SK-N-SH (cell line): Measurements from ENCODE around the gene NKIRAS1. TPM values are rescaled to one million over a fixed set of nuclear protein-coding genes. Genes with fewer than 3 reads are reported as not detected.

Source experiments
- CTCF ChIA-PET: fragments of 300-600, 350-600 bp; formaldehyde crosslinking; extraction: SDS; loops from one replicate; lab custom pipeline; 2021; lab: Yijun Ruan, JAX
- POLR2A ChIA-PET: fragments of 350-600 bp; sonication (Branson Sonifier 250); formaldehyde crosslinking; extraction: SDS; loops from one replicate; lab custom pipeline; 2020; ENCODE audit warnings: antibody characterized with exemption, inconsistent platforms; lab: Yijun Ruan, JAX
- DNase-seq: peaks from one replicate; pipeline ENCODE4 v3.0.0; 2012
- H2AFZ ChIP-seq: fragments of 200-600 bp; sonication (generic); 2 replicates; pipeline ENCODE4 v1.8.1; 2016; ENCODE audit warnings: antibody characterized with exemption, mild to moderate bottlenecking, low read depth
- H3F3A ChIP-seq: fragments of 200-600 bp; sonication (generic); replicated peaks from 2 replicates; pipeline ENCODE3; 2016; ENCODE audit warnings: antibody characterized with exemption, mild to moderate bottlenecking; ENCODE audit not compliant: insufficient read depth
- H3K27ac ChIP-seq, 2 experiments: fragments of 200-500 bp in 1 of 2; fragments of 200-600 bp in 1 of 2; sonication (Bioruptor generic) in 1 of 2; sonication (generic), shearing (Covaris generic) in 1 of 2; 2 replicates each; pipeline versions ENCODE4 v1.5.1 to v1.6.1; 2014 to 2016; ENCODE audit warnings: low read depth in 2 of 2, inconsistent platforms in 1 of 2, low read length in 1 of 2, mild to moderate bottlenecking in 1 of 2, mixed read lengths in 1 of 2
- H3K27me3 ChIP-seq: fragments of 200-600 bp; sonication (generic), shearing (Covaris generic); 2 replicates; pipeline ENCODE4 v1.6.1; 2016; ENCODE audit warnings: mixed run types; ENCODE audit not compliant: insufficient read depth
- H3K36me3 ChIP-seq, 2 experiments: fragments of 200-500 bp in 1 of 2; fragments of 200-600 bp in 1 of 2; sonication (Bioruptor generic) in 1 of 2; sonication (generic) in 1 of 2; replicated peaks in 1 of 2; 2 replicates each; pipeline versions ENCODE3 to v1.5.1; 2014 to 2016; ENCODE audit warnings: low read length in 1 of 2, mild to moderate bottlenecking in 1 of 2; ENCODE audit not compliant: insufficient read depth in 2 of 2, control insufficient read depth in 1 of 2
- H3K4me1 ChIP-seq, 2 experiments: fragments of 200-500 bp in 1 of 2; fragments of 200-600 bp in 1 of 2; sonication (Bioruptor generic) in 1 of 2; sonication (generic), shearing (Covaris generic) in 1 of 2; 2 replicates each; pipeline versions ENCODE4 v1.5.1 to v1.6.1; 2014 to 2016; ENCODE audit warnings: low read depth in 1 of 2, low read length in 1 of 2, mixed run types in 1 of 2; ENCODE audit not compliant: insufficient read depth in 2 of 2, control insufficient read depth in 1 of 2
- H3K4me2 ChIP-seq: fragments of 200-600 bp; sonication (generic), shearing (Covaris generic); 2 replicates; pipeline ENCODE4 v1.6.1; 2017; ENCODE audit warnings: mixed run types
- H3K4me3 ChIP-seq, 2 experiments: fragments of 200-500 bp in 1 of 2; fragments of 200-600 bp in 1 of 2; sonication (Bioruptor generic) in 1 of 2; sonication (generic), shearing (Covaris generic) in 1 of 2; 2 replicates each; pipeline versions ENCODE4 v1.5.1 to v1.8.1; 2014 to 2016; ENCODE audit warnings: low read depth in 2 of 2, inconsistent platforms in 1 of 2, low read length in 1 of 2, mild to moderate bottlenecking in 1 of 2, mixed read lengths in 1 of 2, moderate library complexity in 1 of 2
- H3K79me2 ChIP-seq: fragments of 200-600 bp; sonication (generic); 2 replicates; pipeline ENCODE4 v1.8.1; 2017; ENCODE audit warnings: mild to moderate bottlenecking; ENCODE audit not compliant: insufficient read depth
- H3K9ac ChIP-seq: fragments of 200-600 bp; sonication (generic); 2 replicates; pipeline ENCODE4 v1.6.1; 2017; ENCODE audit warnings: mixed run types
- H3K9me2 ChIP-seq: fragments of 200-600 bp; sonication (generic); 2 replicates; pipeline ENCODE4 v1.6.1; 2017; ENCODE audit warnings: mixed run types
- H3K9me3 ChIP-seq: fragments of 200-600 bp; sonication (generic); 2 replicates; pipeline ENCODE4 v1.6.1; 2017; ENCODE audit warnings: mixed run types, mild to moderate bottlenecking, moderate library complexity
- H4K20me1 ChIP-seq: fragments of 200-600 bp; sonication (generic); 2 replicates; pipeline ENCODE4 v1.6.1; 2017; ENCODE audit warnings: mild to moderate bottlenecking, mixed run types; ENCODE audit not compliant: insufficient read depth
- CHD2 ChIP-seq: fragments of 150-350 bp; IDR thresholded peaks from 2 replicates; pipeline ENCODE4 v1.6.1; 2018; ENCODE audit warnings: low read length; ENCODE audit not compliant: partially characterized antibody
- FOSL2 ChIP-seq: IDR thresholded peaks from 2 replicates; pipeline ENCODE4 v1.4.0; 2012; ENCODE audit warnings: low read depth, mild to moderate bottlenecking, moderate library complexity, borderline replicate concordance
- FOXJ3 ChIP-seq: sonication (generic); formaldehyde crosslinking; IDR thresholded peaks from 2 replicates; pipeline ENCODE4 v1.5.1; 2020; ENCODE audit warnings: mild to moderate bottlenecking, missing genetic modification reagents
- FOXM1 ChIP-seq: IDR thresholded peaks from 2 replicates; pipeline ENCODE4 v1.4.0; 2012; ENCODE audit warnings: low read depth, mild to moderate bottlenecking
- GABPA ChIP-seq: IDR thresholded peaks from 2 replicates; pipeline ENCODE4 v1.4.0; 2012; ENCODE audit warnings: low read depth, mild to moderate bottlenecking
- GATA2 ChIP-seq: sonication (generic); formaldehyde crosslinking; IDR thresholded peaks from 2 replicates; pipeline ENCODE4 v1.5.0; 2020; ENCODE audit warnings: mild to moderate bottlenecking, missing genetic modification reagents
- JUND ChIP-seq: IDR thresholded peaks from 2 replicates; pipeline ENCODE4 v1.4.0; 2012
- NFIC ChIP-seq: IDR thresholded peaks from 2 replicates; pipeline ENCODE4 v1.4.0; 2012; ENCODE audit warnings: borderline replicate concordance
- NRF1 ChIP-seq: IDR thresholded peaks from 2 replicates; pipeline ENCODE4 v1.6.1; 2012; ENCODE audit warnings: low read depth, mild to moderate bottlenecking, low read length
- POLR2AphosphoS5 ChIP-seq: IDR thresholded peaks from 2 replicates; pipeline ENCODE4 v1.6.1; 2012; ENCODE audit warnings: low read depth, low read length
- RCOR1 ChIP-seq: fragments of 150-350 bp; IDR thresholded peaks from 2 replicates; pipeline ENCODE4 v1.6.1; 2017; ENCODE audit warnings: antibody characterized with exemption, low read length
- RFX5 ChIP-seq: IDR thresholded peaks from 2 replicates; pipeline ENCODE4 v1.6.1; 2012; ENCODE audit warnings: mild to moderate bottlenecking, improper control_type of control experiment, low read length
- RXRA ChIP-seq: IDR thresholded peaks from 2 replicates; pipeline ENCODE4 v1.4.0; 2012; ENCODE audit warnings: low read depth, mild to moderate bottlenecking, borderline replicate concordance
- SIN3A ChIP-seq: IDR thresholded peaks from 2 replicates; pipeline ENCODE4 v1.6.1; 2012; ENCODE audit warnings: low read depth, mild to moderate bottlenecking, low read length, moderate library complexity, borderline replicate concordance
- TAF1 ChIP-seq: IDR thresholded peaks from 2 replicates; pipeline ENCODE4 v1.6.1; 2012; ENCODE audit warnings: low read depth, mild to moderate bottlenecking, low read length, moderate library complexity, borderline replicate concordance
- TCF12 ChIP-seq: IDR thresholded peaks from 2 replicates; pipeline ENCODE4 v1.4.0; 2012
- TEAD4 ChIP-seq: IDR thresholded peaks from 2 replicates; pipeline ENCODE4 v1.4.0; 2012; ENCODE audit warnings: mild to moderate bottlenecking, borderline replicate concordance; ENCODE audit not compliant: insufficient read depth
- polyA plus RNA-seq, 3 experiments: library from polyadenylated mRNA; depleted of rRNA; stranded (reverse); fragments of >200 nt; gene quantifications; 2 replicates each; pipeline ENCODE4 v1.2.3, GENCODE V29; 2012
- TF ChIP-seq, protein P1 (sequence below): fragments of 150-350 bp; IDR thresholded peaks from 2 replicates; pipeline ENCODE4 v1.6.1; 2017; ENCODE audit warnings: antibody characterized with exemption, low read length, low read depth, borderline replicate concordance
- TF ChIP-seq, protein P2 (sequence below): IDR thresholded peaks from 2 replicates; pipeline ENCODE4 v1.4.0; 2012; ENCODE audit warnings: low read depth, borderline replicate concordance
- TF ChIP-seq, protein P3 (sequence below): IDR thresholded peaks from 2 replicates; pipeline ENCODE4 v1.6.1; 2012; ENCODE audit warnings: mild to moderate bottlenecking, low read depth, low read length, moderate library complexity
- TF ChIP-seq, protein P4 (sequence below): IDR thresholded peaks from 2 replicates; pipeline ENCODE4 v1.4.0; 2012; ENCODE audit warnings: low read depth, borderline replicate concordance

Gene NKIRAS1
- polyA plus RNA-seq, 1 of the 3 experiments (the other 2 are of a cell fraction): 8.1 TPM

DNA sequence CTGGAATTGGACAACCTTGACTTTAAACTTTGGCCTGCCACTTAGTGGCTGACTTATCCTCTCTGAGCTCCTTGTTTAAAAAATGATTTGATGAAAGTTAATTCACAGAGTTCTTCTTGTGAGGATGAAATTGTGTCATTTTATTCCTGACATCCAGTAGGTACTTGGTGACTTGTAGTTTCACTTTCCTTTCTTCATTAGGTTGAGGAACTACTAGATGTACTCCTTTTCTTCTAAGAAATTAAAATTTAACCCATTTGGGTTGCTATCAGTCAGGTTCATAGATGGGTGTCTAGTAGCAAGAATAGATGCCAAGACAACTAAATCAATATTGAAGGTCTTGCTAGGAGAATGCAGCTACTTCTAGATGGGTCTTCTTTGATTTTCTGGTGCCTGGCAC is 33.5 kb upstream of the NKIRAS1 start:
- Histone ChIP-seq H3K9me2 (no peaks in the 10 kb centered on the region), H3K9me3 (no peaks in the 10 kb centered on the region), H4K20me1 (peaks cover 92% of the 10 kb centered on the region), H3F3A (peaks cover 11% of the 10 kb centered on the region), H3K36me3 (peaks cover 4 to 20% of the 10 kb centered on the region in 2 experiments), H3K79me2 (peaks cover 94% of the 10 kb centered on the region), H3K4me3 (no peak overlapping the region), H3K4me2 (peak overlapping the region; percentile 52), H3K4me1 (peaks cover 16 to 40% of the 10 kb centered on the region in 2 experiments), H3K9ac (no peak overlapping the region), H2AFZ (no peak overlapping the region), H3K27ac (peak overlapping the region in 1 of 2 experiments; percentile 18; a peak in 2 of 4 replicates), H3K27me3 (no peaks in the 10 kb centered on the region)
- CTCF ChIA-PET: interaction anchor here (2.7 kb wide), 1 partner anchor 11 kb away, joined by 8 read pairs; no protein-coding TSS in a partner anchor
- POLR2A ChIA-PET: interaction anchor here (0.7 kb wide), 1 partner anchor 42 kb away, joined by 3 read pairs; no protein-coding TSS in a partner anchor
- DNase-seq: no peak
- TF ChIP-seq RFX5 (no peak), SIN3A (no peak), FOXM1 (no peak), GABPA (no peak), TCF12 (no peak), JUND (no peak), TAF1 (no peak), NFIC (no peak), FOSL2 (no peak)
- TF ChIP-seq, protein P1, sequence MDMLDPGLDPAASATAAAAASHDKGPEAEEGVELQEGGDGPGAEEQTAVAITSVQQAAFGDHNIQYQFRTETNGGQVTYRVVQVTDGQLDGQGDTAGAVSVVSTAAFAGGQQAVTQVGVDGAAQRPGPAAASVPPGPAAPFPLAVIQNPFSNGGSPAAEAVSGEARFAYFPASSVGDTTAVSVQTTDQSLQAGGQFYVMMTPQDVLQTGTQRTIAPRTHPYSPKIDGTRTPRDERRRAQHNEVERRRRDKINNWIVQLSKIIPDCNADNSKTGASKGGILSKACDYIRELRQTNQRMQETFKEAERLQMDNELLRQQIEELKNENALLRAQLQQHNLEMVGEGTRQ: no peak
- TF ChIP-seq, protein P2, sequence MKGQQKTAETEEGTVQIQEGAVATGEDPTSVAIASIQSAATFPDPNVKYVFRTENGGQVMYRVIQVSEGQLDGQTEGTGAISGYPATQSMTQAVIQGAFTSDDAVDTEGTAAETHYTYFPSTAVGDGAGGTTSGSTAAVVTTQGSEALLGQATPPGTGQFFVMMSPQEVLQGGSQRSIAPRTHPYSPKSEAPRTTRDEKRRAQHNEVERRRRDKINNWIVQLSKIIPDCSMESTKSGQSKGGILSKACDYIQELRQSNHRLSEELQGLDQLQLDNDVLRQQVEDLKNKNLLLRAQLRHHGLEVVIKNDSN: no peak
- TF ChIP-seq, protein P3, sequence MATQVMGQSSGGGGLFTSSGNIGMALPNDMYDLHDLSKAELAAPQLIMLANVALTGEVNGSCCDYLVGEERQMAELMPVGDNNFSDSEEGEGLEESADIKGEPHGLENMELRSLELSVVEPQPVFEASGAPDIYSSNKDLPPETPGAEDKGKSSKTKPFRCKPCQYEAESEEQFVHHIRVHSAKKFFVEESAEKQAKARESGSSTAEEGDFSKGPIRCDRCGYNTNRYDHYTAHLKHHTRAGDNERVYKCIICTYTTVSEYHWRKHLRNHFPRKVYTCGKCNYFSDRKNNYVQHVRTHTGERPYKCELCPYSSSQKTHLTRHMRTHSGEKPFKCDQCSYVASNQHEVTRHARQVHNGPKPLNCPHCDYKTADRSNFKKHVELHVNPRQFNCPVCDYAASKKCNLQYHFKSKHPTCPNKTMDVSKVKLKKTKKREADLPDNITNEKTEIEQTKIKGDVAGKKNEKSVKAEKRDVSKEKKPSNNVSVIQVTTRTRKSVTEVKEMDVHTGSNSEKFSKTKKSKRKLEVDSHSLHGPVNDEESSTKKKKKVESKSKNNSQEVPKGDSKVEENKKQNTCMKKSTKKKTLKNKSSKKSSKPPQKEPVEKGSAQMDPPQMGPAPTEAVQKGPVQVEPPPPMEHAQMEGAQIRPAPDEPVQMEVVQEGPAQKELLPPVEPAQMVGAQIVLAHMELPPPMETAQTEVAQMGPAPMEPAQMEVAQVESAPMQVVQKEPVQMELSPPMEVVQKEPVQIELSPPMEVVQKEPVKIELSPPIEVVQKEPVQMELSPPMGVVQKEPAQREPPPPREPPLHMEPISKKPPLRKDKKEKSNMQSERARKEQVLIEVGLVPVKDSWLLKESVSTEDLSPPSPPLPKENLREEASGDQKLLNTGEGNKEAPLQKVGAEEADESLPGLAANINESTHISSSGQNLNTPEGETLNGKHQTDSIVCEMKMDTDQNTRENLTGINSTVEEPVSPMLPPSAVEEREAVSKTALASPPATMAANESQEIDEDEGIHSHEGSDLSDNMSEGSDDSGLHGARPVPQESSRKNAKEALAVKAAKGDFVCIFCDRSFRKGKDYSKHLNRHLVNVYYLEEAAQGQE: no peak

DNA sequence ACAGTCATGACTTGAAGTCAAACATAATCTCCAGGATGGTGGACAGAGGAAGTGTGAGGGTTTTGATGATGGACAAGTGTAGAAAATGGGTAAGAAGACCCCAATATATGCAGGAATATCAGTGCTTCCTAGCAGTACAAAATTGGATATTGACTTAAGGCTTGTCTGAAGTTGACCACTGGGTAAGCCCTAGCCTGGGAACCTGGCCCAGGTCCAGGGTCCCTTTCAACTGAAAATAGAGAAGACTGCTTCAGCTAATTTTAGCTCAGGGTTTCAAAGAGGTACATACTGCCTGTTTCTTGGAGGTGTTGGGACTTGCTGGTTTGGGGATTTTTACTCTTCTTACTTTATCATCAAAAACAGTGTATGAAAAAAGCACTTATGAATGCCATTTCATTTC is 33.0 kb upstream of the NKIRAS1 start:
- no peaks in the 10 kb centered on the region for H3K9me3 ChIP-seq
- H2AFZ ChIP-seq: no peak overlapping the region
- no peaks in the 10 kb centered on the region for H3K27me3 ChIP-seq
- H3K36me3 ChIP-seq: peaks cover 2 to 15% of the 10 kb centered on the region in 2 experiments
- peaks cover 11% of the 10 kb centered on the region for H3F3A ChIP-seq
- CTCF ChIA-PET: interaction anchor here (2.7 kb wide), 1 partner anchor 12 kb away, joined by 8 read pairs; no protein-coding TSS in a partner anchor
- no peaks in the 10 kb centered on the region for H3K9me2 ChIP-seq
- H3K79me2 ChIP-seq: peaks cover 89% of the 10 kb centered on the region
- POLR2A ChIA-PET: no interaction called here
- TF ChIP-seq RCOR1 (no peak), POLR2AphosphoS5 (no peak), FOXJ3 (CRISPR knock-in tag) (no peak), GABPA (no peak), NRF1 (no peak), FOSL2 (no peak), GATA2 (CRISPR knock-in tag) (no peak), TEAD4 (no peak), RXRA (no peak), SIN3A (no peak), CHD2 (no peak)
- TF ChIP-seq, protein P4, sequence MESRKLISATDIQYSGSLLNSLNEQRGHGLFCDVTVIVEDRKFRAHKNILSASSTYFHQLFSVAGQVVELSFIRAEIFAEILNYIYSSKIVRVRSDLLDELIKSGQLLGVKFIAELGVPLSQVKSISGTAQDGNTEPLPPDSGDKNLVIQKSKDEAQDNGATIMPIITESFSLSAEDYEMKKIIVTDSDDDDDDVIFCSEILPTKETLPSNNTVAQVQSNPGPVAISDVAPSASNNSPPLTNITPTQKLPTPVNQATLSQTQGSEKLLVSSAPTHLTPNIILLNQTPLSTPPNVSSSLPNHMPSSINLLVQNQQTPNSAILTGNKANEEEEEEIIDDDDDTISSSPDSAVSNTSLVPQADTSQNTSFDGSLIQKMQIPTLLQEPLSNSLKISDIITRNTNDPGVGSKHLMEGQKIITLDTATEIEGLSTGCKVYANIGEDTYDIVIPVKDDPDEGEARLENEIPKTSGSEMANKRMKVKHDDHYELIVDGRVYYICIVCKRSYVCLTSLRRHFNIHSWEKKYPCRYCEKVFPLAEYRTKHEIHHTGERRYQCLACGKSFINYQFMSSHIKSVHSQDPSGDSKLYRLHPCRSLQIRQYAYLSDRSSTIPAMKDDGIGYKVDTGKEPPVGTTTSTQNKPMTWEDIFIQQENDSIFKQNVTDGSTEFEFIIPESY: no peak
- no peak overlapping the region for H3K4me3 ChIP-seq
- peak overlapping the region; percentile 52 for H3K4me2 ChIP-seq
- H3K9ac ChIP-seq: no peak overlapping the region
- H3K4me1 ChIP-seq: peaks cover 16 to 40% of the 10 kb centered on the region in 2 experiments
- H4K20me1 ChIP-seq: peaks cover 87% of the 10 kb centered on the region
- DNase-seq: no peak
- peak overlapping the region in 1 of 2 experiments; percentile 18; a peak in 2 of 4 replicates for H3K27ac ChIP-seq
